Left colon (tissue), 2 donors: ENCODE measurements around the gene IL1RN. TPM values are rescaled to one million over a fixed set of nuclear protein-coding genes. Genes with fewer than 3 reads are reported as not detected.

Experiments used
- ATAC-seq: fragments of 200-7000 bp; cut with Tn5 transposase; one replicate; pipeline ENCODE4 v1.9.1; 2020; ENCODE audit warnings: mild to moderate bottlenecking, moderate library complexity
- DNase-seq, 2 donors: peaks; one replicate each; pipeline ENCODE4 v3.0.0-alpha.2; 2020
- intact Hi-C, 2 donors: fragments of 100-400 bp; cut with DNase I in 1 of 2; cut with micrococcal nuclease in 1 of 2; formaldehyde crosslinking; loops; one replicate each; pipeline versions ENCODE4 v1.11.2 to v1.14.0; 2022; cut with DNase I, micrococcal nuclease
- total RNA-seq, 2 donors: library from RNA; stranded (reverse); fragmentation: NEBNext Ultra II Directional; extraction: Animal tissue kit (Norgen Biotek cat#: 25700); gene quantifications; one replicate each; pipeline ENCODE4 v1.2.1, GENCODE V29; 2021
- donor health status: DM: no; HTN: no; CAD: no.
- donor health status: DM: yes; HTN: yes; CAD: no.

IL1RN gene
- total RNA-seq, 2 donors from 2014 or later = 2.6 to 15.7 TPM

- DNase-seq = no peak
- no peak for ATAC-seq
- intact Hi-C loops = no loop called here
These were observed 38.8 kb downstream of the IL1RN start for GRCh38 chr2:113166187-113166645.

GRCh38 chr2:113167115-113167932, 39.9 kb downstream of the IL1RN start:
- peak; percentile 78 to 88 for DNase-seq
- ATAC-seq = peak; percentile 85
- intact Hi-C loops = no loop called here

DNA sequence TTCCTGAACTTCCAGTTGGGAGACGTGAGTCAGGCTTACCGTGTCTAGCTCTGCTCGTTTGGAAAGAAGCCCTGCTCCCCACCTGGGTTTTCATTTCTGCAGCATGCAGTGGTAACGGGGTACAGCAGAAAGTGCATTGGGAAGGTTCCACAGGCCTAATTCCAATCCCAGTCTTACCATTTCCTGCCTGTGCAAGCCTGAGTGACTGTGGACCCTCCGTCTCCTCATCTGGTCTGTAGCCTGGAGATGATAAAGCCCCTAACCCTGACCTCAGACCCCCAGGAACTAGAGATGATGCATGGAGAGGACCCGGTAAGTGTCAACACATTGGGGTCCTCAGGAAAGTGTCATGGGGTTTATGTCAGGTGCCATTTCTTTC, 40.6 kb downstream of the IL1RN start:
- DNase-seq (no peak), ATAC-seq (no peak)
- intact Hi-C loops = no loop called here

- intact Hi-C loops = no loop called here
- DNase-seq (no peak), ATAC-seq (no peak)
These were observed 41.7 kb downstream of the IL1RN start for GRCh38 chr2:113169002-113169530.

- intact Hi-C loops = no loop called here
- ATAC-seq (no peak), DNase-seq (no peak)
These were observed 42.2 kb downstream of the IL1RN start for GRCh38 chr2:113169586-113169985.

DNA sequence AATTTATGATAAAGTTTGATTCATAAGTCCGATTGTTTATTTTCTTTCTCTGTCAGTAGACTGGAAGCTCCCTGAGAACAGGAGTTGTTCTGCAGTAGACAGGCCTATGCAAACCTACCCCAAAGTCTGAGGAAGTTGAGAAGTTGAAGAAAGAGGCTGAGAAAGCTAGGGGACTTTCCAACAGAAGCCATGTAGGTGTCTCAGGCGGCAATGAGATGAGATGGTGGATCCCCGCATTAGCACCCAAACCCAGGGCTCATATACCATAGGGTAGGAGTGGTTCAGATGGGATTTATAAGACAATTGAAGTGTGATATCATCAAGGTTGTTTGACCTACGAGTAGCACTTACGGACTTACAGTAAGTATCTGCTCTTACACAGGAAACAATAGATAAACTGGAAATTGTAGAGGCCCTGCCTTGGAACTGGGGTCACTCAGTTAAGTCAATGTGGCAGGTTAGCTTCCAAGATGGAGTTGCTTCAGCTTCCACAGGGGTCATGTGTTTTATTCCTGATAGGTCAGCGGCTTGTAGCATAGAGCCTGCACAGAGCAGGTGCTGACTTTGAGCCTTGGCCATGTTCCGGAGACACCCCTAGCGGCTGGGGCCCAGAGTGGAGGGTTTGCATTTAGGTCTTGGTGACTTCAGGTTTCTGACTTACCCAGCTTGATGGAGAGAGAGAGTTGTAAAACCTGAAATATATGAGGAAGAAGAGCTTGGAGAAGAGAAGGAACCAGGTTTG, 44.1 kb downstream of the IL1RN start:
- intact Hi-C loops = no loop called here
- ATAC-seq (no peak), DNase-seq (no peak)

GRCh38 chr2:113172721-113173541, 45.5 kb downstream of the IL1RN start:
- no peak for ATAC-seq
- DNase-seq = no peak
- intact Hi-C loops = no loop called here

DNA sequence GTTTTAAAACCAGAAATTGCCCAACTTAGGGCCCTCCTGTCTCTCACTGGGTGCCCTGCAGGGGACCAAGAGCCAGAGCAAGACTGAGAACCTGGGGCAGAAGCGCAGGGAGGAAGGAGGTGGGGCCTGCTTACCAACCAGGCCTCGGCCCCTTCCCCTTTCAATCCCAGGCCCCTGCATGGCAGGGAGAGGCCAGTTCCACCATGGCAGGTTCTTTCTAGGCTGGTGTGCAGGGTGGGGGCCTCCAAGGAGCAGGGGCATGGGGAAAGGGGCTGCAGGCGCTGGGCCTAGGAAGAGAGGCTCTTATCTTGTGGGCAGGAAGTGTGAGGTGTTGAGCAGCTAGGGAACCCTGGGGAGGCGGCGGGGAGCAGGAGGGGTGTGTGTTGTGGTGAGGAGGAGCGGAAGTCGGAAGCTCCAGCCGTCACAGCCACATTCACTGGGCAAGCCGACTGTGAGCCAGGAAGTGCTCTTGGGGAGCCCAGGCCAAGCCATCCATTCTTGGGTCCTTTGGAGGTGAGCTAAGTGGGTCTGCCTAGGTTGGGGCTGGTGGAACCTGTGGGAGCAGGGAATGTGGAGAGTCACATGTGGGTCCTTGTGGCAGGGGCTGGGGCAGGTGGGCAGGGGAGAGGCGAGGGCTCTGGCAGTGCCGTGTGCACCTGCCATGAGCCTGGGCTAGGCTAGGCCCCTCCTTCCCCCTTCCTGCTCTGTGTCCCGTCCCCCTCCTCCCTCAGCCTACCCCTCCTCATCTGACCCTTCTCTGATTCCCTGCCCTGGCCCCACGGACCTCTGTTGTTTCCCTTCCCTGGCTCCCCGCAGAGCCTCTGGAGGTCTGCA, 46.4 kb downstream of the IL1RN start, which contains the start of gene PSD4:
Gene PSD4, plus strand, starts transcription at position 430 of the 834 bp plus-strand sequence. CDS start 8,486 bp downstream, outside the sequence.
- peak; percentile 73 to 74 for DNase-seq
- ATAC-seq = peak; percentile 44
- intact Hi-C loops = no loop called here

DNA sequence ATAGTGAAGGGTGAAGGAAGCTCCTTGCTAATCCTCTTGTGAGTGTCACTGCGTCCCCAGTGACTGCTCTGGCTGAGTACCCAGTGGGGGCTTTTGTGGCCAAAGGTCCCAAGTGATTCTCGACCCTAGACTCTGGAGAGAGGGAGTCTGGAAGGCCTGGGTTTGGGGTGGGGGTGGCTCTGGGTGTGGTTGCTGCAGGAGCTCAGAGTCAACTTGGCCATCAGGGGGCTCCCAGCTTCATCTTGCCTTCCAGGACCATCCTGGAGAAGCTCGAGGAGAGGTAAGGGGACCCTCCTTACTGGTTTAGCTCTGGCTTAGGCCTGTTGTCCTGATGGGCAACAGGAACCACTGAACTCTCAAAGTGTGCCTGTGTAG, 47.0 kb downstream of the IL1RN start:
- DNase-seq = no peak
- intact Hi-C loops = no loop called here
- ATAC-seq = no peak

DNA sequence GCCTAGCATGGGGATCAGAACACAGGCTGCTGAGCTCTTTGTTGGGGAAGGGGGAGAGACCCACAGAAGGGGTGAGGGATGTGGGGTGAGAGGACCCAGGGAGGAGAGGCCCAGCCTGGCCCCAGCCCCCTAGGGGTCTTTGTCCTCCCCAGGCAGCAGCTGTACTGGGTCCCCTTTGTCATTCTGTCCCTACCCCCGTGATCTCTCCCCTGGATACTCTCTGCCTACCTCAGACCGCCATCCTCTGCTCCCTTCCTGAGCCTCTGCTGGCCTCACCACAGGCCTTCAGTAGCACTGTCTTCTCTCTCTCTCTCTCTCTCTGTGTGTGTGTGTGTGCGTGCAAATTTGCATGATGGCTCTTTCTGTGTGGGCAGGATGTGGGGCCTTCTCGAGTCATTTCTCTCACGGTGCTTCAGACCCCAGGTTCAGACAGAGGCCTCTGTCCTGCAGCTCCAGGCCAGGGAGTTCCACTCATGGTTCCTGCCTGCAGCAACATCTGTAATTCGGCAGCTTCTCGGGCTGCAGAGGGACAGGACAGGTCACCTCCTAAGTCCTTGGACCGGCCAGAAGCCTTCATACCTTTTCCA, 47.7 kb downstream of the IL1RN start:
- ATAC-seq (peak; percentile 46), DNase-seq (peak in 1 of 2 donors; percentile 51)
- intact Hi-C loops = no loop called here

- peak; percentile 23 for ATAC-seq
- peak in 1 of 2 donors; percentile 46 for DNase-seq
- intact Hi-C loops = no loop called here
These were observed 48.6 kb downstream of the IL1RN start for GRCh38 chr2:113175736-113176695.

GRCh38 chr2:113176696-113177355, 49.4 kb downstream of the IL1RN start:
- DNase-seq = no peak
- intact Hi-C loops = no loop called here
- no peak for ATAC-seq

DNA sequence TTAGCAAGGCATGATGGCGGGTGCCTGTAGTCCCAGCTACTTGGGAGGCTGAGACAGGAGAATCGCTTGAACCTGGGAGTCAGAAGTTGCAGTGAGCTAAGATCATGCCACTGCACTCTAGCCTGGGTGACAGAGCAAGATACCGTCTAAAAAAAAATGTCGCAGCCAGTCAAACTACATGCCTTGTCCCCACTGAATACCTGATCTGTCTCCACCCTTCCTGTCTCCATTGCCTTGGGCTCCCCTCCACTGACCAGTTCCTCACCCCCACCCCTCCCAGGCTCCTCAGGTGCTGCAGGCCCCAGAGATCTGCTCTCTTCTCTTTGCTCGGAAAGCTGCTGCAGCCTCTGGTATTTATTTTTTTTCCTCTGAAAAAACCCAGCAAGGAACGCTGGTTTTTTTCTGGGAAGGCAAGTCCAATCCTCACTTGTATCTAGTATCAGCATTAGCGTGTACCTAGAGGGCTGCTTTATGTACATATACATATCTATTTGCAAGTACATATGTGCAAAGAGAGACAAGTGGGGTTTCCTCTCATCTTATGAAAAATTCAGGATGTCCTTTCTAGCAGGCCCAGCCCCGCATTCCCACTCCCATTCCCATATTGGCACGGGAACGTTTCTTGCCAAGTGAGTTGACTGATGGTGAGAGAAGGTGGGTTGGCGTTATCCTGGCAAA, 50.8 kb downstream of the IL1RN start:
- DNase-seq (no peak), ATAC-seq (no peak)
- intact Hi-C loops = no loop called here

DNA sequence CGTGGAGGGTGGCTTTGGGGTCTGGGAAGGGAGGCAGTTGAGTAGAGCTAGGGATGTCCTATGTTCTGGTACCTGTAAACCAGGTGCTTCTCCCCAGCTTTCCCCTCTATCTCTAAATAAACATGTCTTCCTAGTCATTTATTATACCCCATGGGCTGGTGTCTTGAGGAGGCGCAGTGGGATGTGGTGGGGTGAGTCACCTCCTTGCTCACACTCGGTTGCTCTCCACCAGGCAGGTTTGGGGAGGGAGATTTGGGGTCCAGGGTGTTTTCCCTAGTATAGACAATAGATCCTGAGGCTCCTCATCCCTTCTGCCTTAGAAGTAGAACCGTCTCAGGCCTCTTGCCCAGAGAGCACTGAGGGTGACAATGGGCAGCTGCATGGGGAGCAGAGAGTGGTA, 51.5 kb downstream of the IL1RN start:
- DNase-seq (no peak), ATAC-seq (no peak)
- intact Hi-C loops = no loop called here

DNA sequence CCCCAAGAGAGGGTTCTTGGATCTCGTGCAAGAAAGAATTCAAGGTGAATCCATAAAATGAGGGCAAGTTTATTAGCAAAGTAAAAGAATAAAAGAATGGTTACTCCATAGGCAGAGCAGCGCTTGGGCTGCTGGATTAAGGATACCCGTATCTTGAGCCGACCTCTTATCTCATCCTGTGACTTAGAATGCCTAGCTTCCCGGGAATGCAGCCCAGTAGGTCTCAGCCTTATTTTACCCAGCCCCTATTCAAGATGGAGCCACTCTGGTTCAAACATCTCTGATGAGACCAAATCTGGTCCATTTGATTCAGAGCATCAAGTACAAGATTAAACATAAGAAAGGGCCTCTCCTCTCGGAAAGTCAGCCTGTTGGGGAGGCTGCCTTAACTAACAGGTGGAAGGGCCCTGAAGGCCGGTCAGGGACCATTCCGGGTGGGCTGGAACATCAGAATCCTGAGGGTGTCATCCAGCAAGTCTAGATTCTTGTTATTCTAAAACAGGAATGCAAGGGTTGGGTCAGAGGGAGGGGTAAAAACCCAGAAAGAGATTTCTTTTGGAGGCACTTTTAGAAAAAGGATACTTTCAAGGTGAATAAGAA, 52.1 kb downstream of the IL1RN start:
- no peak for DNase-seq
- no peak for ATAC-seq
- intact Hi-C loops = no loop called here
